SK-N-DZ (cell line): ENCODE measurements around the gene HOPX. TPM values are rescaled to one million over a fixed set of nuclear protein-coding genes. Genes with fewer than 3 reads are reported as not detected.
"Not testable (repeated sequence)": the region's sequence is repeated elsewhere in the genome, so short reads cannot be mapped to it uniquely, and the experiment has no call there.

Experiments
- DNase-seq: peaks from one replicate; pipeline ENCODE4 v3.0.0-alpha.2; 2015; ENCODE audit warnings: low spot score
- polyA plus RNA-seq, 2 experiments: library from polyadenylated mRNA; depleted of rRNA; stranded (reverse); fragments of >200 nt; gene quantifications; 2 replicates each; pipeline ENCODE4 v1.2.3, GENCODE V29; 2014

HOPX gene
- polyA plus RNA-seq (2014; cell fraction: cytosol; rRNA removed), result not detected in 2 replicates
- polyA plus RNA-seq (2014; cell fraction: nucleus; rRNA removed), result not detected in 2 replicates

GRCh38 chr4:56681158-56681852, at the start of gene HOPX:
TSS of gene HOPX (minus strand) at chr4:56681296. CDS start at chr4:56657816, 23,480 bp downstream.
- DNase-seq, result no peak

DNA sequence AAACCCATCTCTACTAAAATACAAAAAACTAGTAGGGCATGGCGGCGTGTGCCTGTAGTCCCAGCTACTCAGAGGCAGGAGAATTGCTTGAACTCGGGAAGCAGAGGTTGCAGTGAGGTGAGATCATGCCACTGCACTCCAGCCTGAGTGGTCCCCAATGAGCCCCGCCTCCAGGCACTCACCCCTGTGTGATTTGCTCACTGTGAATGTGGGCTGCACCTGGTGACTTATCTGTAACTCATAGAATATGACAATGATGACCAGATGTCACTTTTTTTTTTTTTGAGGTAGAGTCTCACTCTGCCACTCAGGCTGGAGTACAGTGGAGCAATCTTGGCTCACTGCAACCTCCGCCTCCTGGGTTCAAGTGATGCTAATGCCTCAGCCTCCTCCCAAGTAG, 49.0 kb upstream of the HOPX start:
- no peak for DNase-seq

- DNase-seq, result no peak
Observed at GRCh38 chr4:56728512-56728911, 47.4 kb upstream of the HOPX start.

DNA sequence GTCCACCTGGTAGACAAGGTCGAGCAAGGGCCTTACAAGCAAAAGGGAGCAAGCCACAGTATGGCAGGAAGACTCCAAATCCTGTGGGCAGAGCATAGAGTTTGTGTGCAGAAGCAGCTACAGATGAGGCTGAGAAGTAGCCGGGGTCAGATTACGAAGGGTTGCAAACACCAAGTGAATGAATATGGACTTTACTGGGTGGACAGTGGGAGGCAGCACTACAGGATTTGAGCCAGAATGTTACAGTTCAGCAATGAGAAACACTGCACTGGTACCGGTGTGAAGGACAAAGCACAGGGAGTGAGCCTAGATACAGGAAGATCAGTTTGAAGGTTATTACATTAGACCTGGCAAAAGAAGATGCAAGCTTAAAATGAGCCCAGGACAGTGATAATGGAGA, 46.1 kb upstream of the HOPX start:
- no peak for DNase-seq

DNA sequence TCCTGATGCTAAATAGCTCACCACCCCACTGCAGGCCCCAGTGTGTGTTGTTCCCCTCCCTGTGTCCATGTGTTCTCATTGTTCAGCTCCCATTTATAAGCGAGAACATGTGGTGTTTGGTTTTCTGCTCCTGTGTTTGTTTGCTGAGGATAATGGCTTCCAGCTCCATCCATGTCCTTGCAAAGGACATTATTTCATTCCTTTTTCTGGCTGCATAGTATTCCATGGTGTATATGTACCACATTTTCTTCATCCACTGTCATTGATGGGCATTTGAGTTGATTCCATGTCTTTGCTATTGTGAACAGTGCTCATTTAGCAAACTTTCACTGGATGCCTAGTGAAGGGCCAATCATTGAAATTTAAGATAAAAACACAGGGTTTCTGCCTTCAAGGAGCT, 45.5 kb upstream of the HOPX start:
- DNase-seq, result not testable (repeated sequence)

- DNase-seq, result no peak
Observed at GRCh38 chr4:56723659-56724230, 42.6 kb upstream of the HOPX start.

DNA sequence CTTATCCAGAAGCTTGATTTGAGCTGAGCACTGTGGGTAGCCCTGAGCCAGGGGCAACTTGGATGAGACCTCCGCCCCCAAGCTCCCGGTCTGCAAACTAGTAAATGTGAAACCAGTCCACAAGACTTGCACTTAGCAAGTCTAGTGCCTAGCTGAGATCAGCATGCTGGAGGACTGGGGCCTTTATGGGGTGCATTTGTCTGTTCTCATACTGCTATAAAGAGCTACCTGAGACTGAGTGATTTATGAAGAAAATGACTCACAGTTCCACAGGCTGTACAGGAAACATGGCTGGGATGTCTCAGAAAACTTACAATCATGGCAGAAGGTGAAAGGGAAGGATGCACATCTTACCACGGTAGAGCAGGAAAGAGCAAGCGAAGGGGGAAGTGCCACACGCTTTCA, 42.1 kb upstream of the HOPX start:
- DNase-seq, result no peak

DNA sequence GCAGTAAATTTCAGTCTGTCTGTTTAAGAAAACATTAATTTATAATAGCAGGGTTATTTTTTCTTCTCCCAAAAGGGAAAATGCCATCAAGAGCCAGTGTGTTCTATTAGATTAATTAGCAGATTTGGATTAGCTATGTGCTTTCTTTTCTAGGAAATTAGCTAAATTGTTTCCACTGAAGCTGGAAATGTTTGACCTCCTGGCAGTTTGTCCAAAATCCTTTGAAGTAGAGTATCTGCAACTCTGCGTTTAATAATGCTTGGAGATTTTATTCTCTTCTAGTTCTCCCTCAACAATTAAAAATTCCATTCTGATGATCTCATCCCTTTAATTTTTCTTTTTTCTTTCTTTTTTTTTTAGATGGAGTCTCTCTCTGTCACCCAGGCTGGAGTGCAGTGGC, 27.1 kb upstream of the HOPX start:
- DNase-seq, result no peak

GRCh38 chr4:56705966-56706365, 24.9 kb upstream of the HOPX start:
- no peak for DNase-seq

DNA sequence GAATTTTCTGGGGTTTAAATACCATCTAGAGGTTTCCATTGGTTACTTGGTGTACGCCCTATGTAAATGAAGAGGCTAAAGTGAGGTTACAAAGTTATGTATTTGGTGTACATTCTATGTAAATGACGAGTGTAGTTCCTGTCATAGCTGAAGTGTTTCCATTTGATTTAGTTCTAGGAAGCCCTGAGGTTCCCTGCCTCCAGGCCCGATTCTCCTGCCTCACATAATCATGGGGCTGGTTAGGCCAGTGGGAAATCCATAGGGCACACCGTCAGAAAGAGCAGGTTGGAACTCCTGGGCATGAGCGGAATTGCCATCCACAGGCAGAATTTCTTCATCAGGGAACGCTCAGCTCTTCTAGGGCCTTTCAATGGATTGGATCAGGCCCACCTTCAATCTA, 24.2 kb upstream of the HOPX start:
- no peak for DNase-seq

- no peak for DNase-seq
Observed at GRCh38 chr4:56704089-56704871, 23.2 kb upstream of the HOPX start.

DNA sequence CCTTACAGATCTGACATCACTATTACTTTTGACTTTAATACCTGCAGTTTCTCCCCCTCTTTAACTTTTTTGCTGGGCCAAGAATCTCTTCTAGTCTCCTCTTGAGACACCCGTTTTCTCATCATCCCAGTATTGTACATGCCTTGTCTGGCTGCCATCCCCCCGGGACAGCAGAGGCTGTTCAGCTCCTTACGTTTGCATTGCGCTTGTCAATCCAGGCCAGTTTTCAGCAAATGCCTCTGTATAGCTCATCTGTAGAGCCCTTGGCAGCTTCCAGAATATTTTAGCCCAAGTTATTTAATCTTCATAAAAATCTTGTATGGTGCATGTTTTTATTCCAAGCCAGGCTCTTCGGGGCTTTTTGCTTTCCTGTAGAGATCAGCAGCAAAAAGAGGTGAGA, 22.3 kb upstream of the HOPX start:
- DNase-seq, result no peak

GRCh38 chr4:56701644-56702043, 20.5 kb upstream of the HOPX start:
- DNase-seq, result no peak

DNA sequence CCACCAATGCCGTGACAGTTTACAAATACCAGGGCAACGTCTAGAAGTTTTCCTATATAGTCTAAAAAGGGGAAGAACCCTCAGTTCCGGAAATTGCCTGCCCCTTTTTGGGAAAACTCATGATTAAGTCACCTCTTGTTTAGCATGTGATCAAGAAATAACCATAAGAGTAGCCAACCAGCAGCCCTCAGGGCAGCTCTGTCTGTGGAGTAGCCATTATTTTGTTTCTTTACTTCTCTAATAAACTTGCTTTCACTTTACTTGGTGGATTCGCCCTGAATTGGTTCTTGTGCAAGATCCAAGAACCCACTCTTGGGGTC, 20.0 kb upstream of the HOPX start:
- no peak for DNase-seq

DNA sequence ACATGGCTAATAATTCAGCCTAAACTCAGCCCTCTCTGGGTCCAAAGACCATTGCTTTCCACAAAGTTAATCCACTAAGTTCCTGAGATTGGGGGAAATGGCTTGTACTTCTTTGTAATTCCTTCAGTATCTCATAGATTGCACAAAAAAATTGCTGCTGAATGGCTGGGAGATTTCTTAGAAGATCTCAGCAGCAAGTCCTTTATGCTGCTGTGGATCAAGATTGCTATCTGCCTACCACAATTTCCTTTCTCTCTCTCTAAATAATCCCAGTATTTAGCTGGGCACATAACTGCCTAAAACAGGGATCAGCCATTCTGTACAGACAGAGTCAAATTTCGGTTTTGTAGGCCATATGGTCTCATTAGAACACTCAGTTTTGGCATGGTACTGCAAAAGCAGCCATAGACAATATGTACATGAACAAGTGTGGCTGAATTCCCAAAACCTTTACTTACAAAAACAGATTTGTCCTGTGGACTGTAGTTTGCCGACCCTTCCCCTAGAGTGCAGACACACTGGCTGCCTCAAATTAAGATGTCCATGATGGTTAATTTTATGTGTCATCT, 18.5 kb upstream of the HOPX start:
- no peak for DNase-seq

GRCh38 chr4:56698329-56698728, 17.2 kb upstream of the HOPX start:
- no peak for DNase-seq

- DNase-seq, result no peak
Observed at GRCh38 chr4:56696056-56696455, 15.0 kb upstream of the HOPX start.

DNA sequence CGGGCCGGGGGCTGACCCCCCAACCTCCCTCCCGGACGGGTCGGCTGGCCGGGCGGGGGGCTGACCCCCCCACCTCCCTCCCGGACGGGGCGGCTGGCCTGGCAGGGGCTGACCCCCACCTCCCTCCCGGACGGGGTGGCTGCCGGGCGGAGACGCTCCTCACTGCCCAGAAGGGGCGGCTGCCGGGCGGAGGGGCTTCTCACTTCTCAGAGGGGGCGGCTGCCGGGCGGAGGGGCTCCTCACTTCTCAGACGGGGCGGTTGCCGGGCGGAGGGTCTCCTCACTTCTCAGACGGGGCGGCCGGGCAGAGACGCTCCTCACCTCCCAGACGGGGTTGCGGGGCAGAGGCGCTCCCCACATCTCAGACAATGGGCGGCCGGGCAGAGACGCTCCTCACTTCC, 12.4 kb upstream of the HOPX start:
- DNase-seq, result not testable (repeated sequence)

DNA sequence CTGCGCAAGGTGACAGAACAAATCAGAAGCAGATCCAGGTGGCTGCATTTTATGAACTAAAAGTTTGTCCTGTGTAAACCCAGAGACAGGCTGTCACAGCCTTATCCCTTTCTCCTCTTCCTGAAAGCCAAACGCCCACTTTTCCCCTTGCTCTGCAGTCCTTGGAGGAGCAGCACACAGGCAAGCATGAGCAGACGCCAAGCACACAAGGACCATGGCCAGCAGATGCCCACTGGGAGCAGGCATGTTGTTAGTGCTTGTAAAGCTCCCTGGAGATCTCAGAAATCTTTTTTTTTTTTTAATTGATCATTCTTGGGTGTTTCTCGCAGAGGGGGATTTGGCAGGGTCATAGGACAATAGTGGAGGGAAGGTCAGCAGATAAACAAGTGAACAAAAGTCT, 11.5 kb upstream of the HOPX start:
- no peak for DNase-seq

DNA sequence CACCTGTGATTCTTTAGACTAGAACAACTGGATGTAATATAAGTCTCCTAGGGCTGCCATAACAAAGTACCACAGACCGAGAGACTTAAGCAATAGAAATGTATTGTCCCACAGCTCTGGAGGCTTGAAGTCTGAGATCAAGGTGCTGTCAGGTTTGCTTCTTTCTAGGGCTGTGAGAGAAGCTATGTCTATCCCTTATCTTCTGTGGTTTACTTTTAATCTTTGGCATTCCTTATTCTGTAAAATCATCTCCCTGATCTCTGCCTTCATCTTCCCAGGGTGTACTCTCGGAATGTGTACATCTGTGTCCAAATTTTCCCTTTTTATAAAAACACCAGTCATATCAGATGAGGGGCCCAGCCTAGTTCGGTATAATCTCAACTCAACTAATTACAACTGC, 10.3 kb upstream of the HOPX start:
- DNase-seq, result no peak

- no peak for DNase-seq
Observed at GRCh38 chr4:56690393-56690792, 9.3 kb upstream of the HOPX start.

- DNase-seq, result no peak
Observed at GRCh38 chr4:56689201-56689969, 8.3 kb upstream of the HOPX start.
